HepG2 (cell line): ENCODE measurements around the gene FGF19. TPM values are rescaled to one million over a fixed set of nuclear protein-coding genes. Genes with fewer than 3 reads are reported as not detected.

Source experiments
- ATAC-seq: fragments of 200-7000 bp; cut with Tn5 transposase; 3 replicates; pipeline ENCODE4 v1.9.1; 2020; ENCODE audit warnings: mild to moderate bottlenecking, moderate library complexity
- BruUV-seq: library from RNA; stranded (reverse); fragments of 400-500 nt; replicated peaks from 2 replicates; lab custom pipeline; 2021; lab: Mats Ljungman, UMichigan
- CTCF ChIA-PET: fragments of 300-600 bp; formaldehyde crosslinking; extraction: SDS; loops from one replicate; lab custom pipeline; 2021; ENCODE audit warnings: low total read pairs, inconsistent platforms, low intra/inter-chr PET ratio; lab: Yijun Ruan, JAX
- POLR2A ChIA-PET: fragments of 350-600 bp; sonication (Branson Sonifier 250); formaldehyde crosslinking; loops from one replicate; lab custom pipeline; 2020; ENCODE audit warnings: antibody characterized with exemption, inconsistent platforms; lab: Yijun Ruan, JAX
- DNase-seq: peaks from one replicate; pipeline ENCODE4 v3.0.0-alpha.2; 2015; ENCODE audit warnings: low spot score
- FAIRE-seq: peaks from 3 replicates; lab custom pipeline; 2011; peaks lifted over from hg19 to GRCh38; lab: Jason Lieb, UNC
- H2AFZ ChIP-seq: one replicate; pipeline ENCODE4 v1.6.1; 2011; ENCODE audit warnings: low read length, inconsistent platforms
- H3K27ac ChIP-seq: fragments of 300-600 bp; 3 replicates; pipeline ENCODE4 v1.8.0; 2011; ENCODE audit warnings: mixed run types, mild to moderate bottlenecking, mixed read lengths, low read length, inconsistent platforms; ENCODE audit not compliant: insufficient read depth; ENCODE audit errors: extremely low read length
- H3K27me3 ChIP-seq, 2 experiments: fragments of 200-600 bp in 1 of 2; 2 replicates in 1 of 2; 3 replicates in 1 of 2; pipeline versions ENCODE4 v1.6.0 to v1.8.0; 2011; ENCODE audit warnings: low read length in 2 of 2, mild to moderate bottlenecking in 2 of 2, moderate library complexity in 2 of 2, inconsistent platforms in 1 of 2; ENCODE audit not compliant: insufficient read depth in 2 of 2, control insufficient read depth in 1 of 2
- H3K36me3 ChIP-seq, 2 experiments: fragments of 200-600 bp in 1 of 2; replicated peaks in 1 of 2; 2 replicates in 1 of 2; 3 replicates in 1 of 2; pipeline versions ENCODE4 v1.5.1 to v1.8.0; 2011; ENCODE audit warnings: low read length in 2 of 2, inconsistent platforms in 1 of 2; ENCODE audit not compliant: insufficient read depth in 2 of 2, control insufficient read depth in 1 of 2
- H3K4me1 ChIP-seq: 2 replicates; pipeline ENCODE4 v1.5.1; 2012; ENCODE audit warnings: low read length, inconsistent platforms; ENCODE audit not compliant: insufficient read depth
- H3K4me2 ChIP-seq: 2 replicates; pipeline ENCODE4 v1.6.0; 2011; ENCODE audit warnings: low read depth, low read length, inconsistent platforms
- H3K4me3 ChIP-seq, 3 experiments: fragments of 200-600 bp in 1 of 3; sonication (generic), shearing (Covaris generic) in 1 of 3; replicated peaks in 1 of 3; 2 replicates each; pipeline ENCODE4 v1.5.1; 2011 to 2016; ENCODE audit warnings: low read length in 3 of 3, inconsistent platforms in 2 of 3, low read depth in 2 of 3, mild to moderate bottlenecking in 2 of 3, control low read depth in 1 of 3, mixed read lengths in 1 of 3; ENCODE audit not compliant: insufficient read depth in 1 of 3
- H3K79me2 ChIP-seq: one replicate; pipeline ENCODE4 v1.6.1; 2011; ENCODE audit warnings: low read length, inconsistent platforms; ENCODE audit not compliant: insufficient read depth
- H3K9ac ChIP-seq: 2 replicates; pipeline ENCODE4 v1.6.0; 2011; ENCODE audit warnings: mild to moderate bottlenecking, low read depth, low read length, inconsistent platforms; ENCODE audit not compliant: insufficient read depth
- H3K9me3 ChIP-seq: 2 replicates; pipeline ENCODE4 v1.5.1; 2012; ENCODE audit warnings: mild to moderate bottlenecking, low read length
- H4K20me1 ChIP-seq: 2 replicates; pipeline ENCODE4 v1.6.0; 2011; ENCODE audit warnings: inconsistent platforms, mild to moderate bottlenecking, low read length, moderate library complexity; ENCODE audit not compliant: insufficient read depth
- CHD4 ChIP-seq: fragments of 200-600 bp; sonication (generic); IDR thresholded peaks from 2 replicates; pipeline ENCODE4 v1.7.0; 2017; ENCODE audit warnings: mild to moderate bottlenecking, low read length, borderline replicate concordance
- FOSL2 ChIP-seq: sonication (generic); formaldehyde crosslinking; IDR thresholded peaks from 2 replicates; pipeline ENCODE4 v1.4.0; 2020; ENCODE audit warnings: missing genetic modification reagents
- JUN ChIP-seq: sonication (generic); formaldehyde crosslinking; IDR thresholded peaks from 2 replicates; pipeline ENCODE4 v1.4.0; 2020; ENCODE audit warnings: mild to moderate bottlenecking, missing genetic modification reagents
- JUND ChIP-seq: sonication (generic); formaldehyde crosslinking; IDR thresholded peaks from 2 replicates; pipeline ENCODE4 v1.8.0; 2022; ENCODE audit warnings: mild to moderate bottlenecking, missing genetic modification reagents
- MAFK ChIP-seq, 2 experiments: IDR thresholded peaks in 1 of 2; conservative IDR thresholded peaks in 1 of 2; 2 replicates each; pipeline ENCODE4 v1.6.1; 2011; ENCODE audit warnings: improper control_type of control experiment in 2 of 2, low read length in 2 of 2
- NFE2L2 ChIP-seq: fragments of 150-350 bp; IDR thresholded peaks from 2 replicates; pipeline ENCODE4 v1.6.1; 2014; ENCODE audit warnings: low read length
- NR2F1 ChIP-seq, 2 experiments: fragments of 450-650 bp in 1 of 2; formaldehyde crosslinking in 1 of 2; IDR thresholded peaks; 2 replicates each; pipeline versions ENCODE4 v1.5.0 to v1.6.1; 2016 to 2020; ENCODE audit warnings: mild to moderate bottlenecking in 1 of 2, missing compliant biosample characterization in 1 of 2, missing genetic modification reagents in 1 of 2, moderate library complexity in 1 of 2
- NR2F6 ChIP-seq, 2 experiments: IDR thresholded peaks; 2 replicates each; pipeline ENCODE4 v1.6.1; 2016; ENCODE audit warnings: antibody characterized with exemption in 1 of 2, mild to moderate bottlenecking in 1 of 2
- ONECUT2 ChIP-seq: sonication (generic); formaldehyde crosslinking; IDR thresholded peaks from 2 replicates; pipeline ENCODE4 v1.4.0; 2020; ENCODE audit warnings: missing genetic modification reagents
- POLR2G ChIP-seq: fragments of 200-400 bp; formaldehyde crosslinking; IDR thresholded peaks from 2 replicates; pipeline ENCODE4 v1.6.1; 2018; ENCODE audit warnings: mild to moderate bottlenecking, low read depth, low read length, moderate library complexity
- SALL1 ChIP-seq: sonication (generic); formaldehyde crosslinking; IDR thresholded peaks from 2 replicates; pipeline ENCODE4 v1.8.0; 2022; ENCODE audit warnings: mild to moderate bottlenecking, missing genetic modification reagents
- SOX6 ChIP-seq, 2 experiments: fragments of 450-650 bp in 1 of 2; sonication (generic) in 1 of 2; formaldehyde crosslinking in 1 of 2; IDR thresholded peaks; 2 replicates each; pipeline versions ENCODE4 v1.4.0 to v1.6.1; 2017 to 2020; ENCODE audit warnings: antibody characterized with exemption in 1 of 2, mild to moderate bottlenecking in 1 of 2, missing genetic modification reagents in 1 of 2
- STAT6 ChIP-seq: sonication (generic); formaldehyde crosslinking; IDR thresholded peaks from 2 replicates; pipeline ENCODE4 v1.4.0; 2020; ENCODE audit warnings: missing genetic modification reagents, mild to moderate bottlenecking, borderline replicate concordance
- ZNF3 ChIP-seq: IDR thresholded peaks from 2 replicates; pipeline ENCODE4 v1.7.0; 2017; ENCODE audit warnings: inconsistent platforms
- ZNF333 ChIP-seq: sonication (generic); formaldehyde crosslinking; IDR thresholded peaks from 2 replicates; pipeline ENCODE4 v1.4.0; 2020; ENCODE audit warnings: mild to moderate bottlenecking, missing genetic modification reagents, borderline replicate concordance
- ZNF598 ChIP-seq: sonication (generic); formaldehyde crosslinking; IDR thresholded peaks from 2 replicates; pipeline ENCODE4 v1.5.1; 2020; ENCODE audit warnings: mild to moderate bottlenecking, missing genetic modification reagents, borderline replicate concordance
- WGBS: methylation state at CpG from one replicate; pipeline ENCODE4 v1.1.6; 2017; ENCODE audit warnings: low lambda C conversion rate; 5-methylcytosine and 5-hydroxymethylcytosine counted together
- in situ Hi-C: cut with HindIII; loops from 2 replicates; pipeline ENCODE4 v1.10.0; 2017; ENCODE audit warnings: low pct_unique_long_range_greater_than_20kb; ENCODE audit not compliant: extremely low pct_ligation_motif_present
- intact Hi-C: fragments of 100-400 bp; cut with micrococcal nuclease; formaldehyde crosslinking; loops from one replicate; pipeline ENCODE4 v1.10.0; 2022; ENCODE audit not compliant: unreplicated experiment
- polyA plus RNA-seq, 8 experiments: library from polyadenylated mRNA; depleted of rRNA in 3 of 8; stranded (reverse) in 7 of 8; unstranded in 1 of 8; fragments of >200 nt; fragmentation: Illumina TruSeq in 4 of 8; extraction: Trizol in 4 of 8; gene quantifications; 2 replicates each; pipeline versions ENCODE4 v1.2.1 to v1.2.3, GENCODE V29; 2011 to 2016; ENCODE audit warnings: low read depth in 4 of 8, missing spikeins in 1 of 8, mixed read lengths in 1 of 8; ENCODE audit not compliant: insufficient read depth in 1 of 8
- total RNA-seq, 5 experiments: library from RNA; depleted of rRNA; stranded (reverse); fragments of >200 nt; fragmentation: Illumina TruSeq; extraction: Trizol; gene quantifications; 2 replicates each; pipeline ENCODE4 v1.2.3, GENCODE V29; 2016; ENCODE audit warnings: low read depth in 1 of 5
- TF ChIP-seq, protein P1 (sequence below): sonication (generic); formaldehyde crosslinking; IDR thresholded peaks from 2 replicates; pipeline ENCODE4 v1.9.0; 2022; ENCODE audit warnings: low read depth, missing genetic modification reagents
- TF ChIP-seq, protein P2 (sequence below): sonication (generic); formaldehyde crosslinking; IDR thresholded peaks from 2 replicates; pipeline ENCODE4 v1.4.0; 2020; ENCODE audit warnings: missing genetic modification reagents

Gene FGF19
- total and polyA plus RNA-seq, 2 of the 13 experiments (the other 11 are each of a cell fraction or from before 2014, with no cell fraction given): 0.07 TPM; not detected in 1

GRCh38 chr11:69689484-69690319 lies 14.1 kb downstream of the FGF19 start:
- Histone ChIP-seq H3K27ac (peak overlapping the region; percentile 54), H3K36me3 (no peaks in the 10 kb centered on the region), H3K4me1 (peaks cover 47% of the 10 kb centered on the region), H3K4me2 (no peak overlapping the region), H3K79me2 (no peaks in the 10 kb centered on the region), H3K9me3 (no peaks in the 10 kb centered on the region), H4K20me1 (no peaks in the 10 kb centered on the region), H3K4me3 (no peak overlapping the region), H2AFZ (no peak overlapping the region), H3K27me3 (peaks cover 2 to 12% of the 10 kb centered on the region in 2 experiments; a peak in 2 of 5 replicates), H3K9ac (no peak overlapping the region)
- POLR2A ChIA-PET: no interaction called here
- intact Hi-C loops (loop anchor here (5.0 kb wide), 1 partner anchor 153 kb away; no protein-coding TSS in a partner anchor), in situ Hi-C loops (loop anchor here (5.0 kb wide), 2 partner anchors 113 to 198 kb away; no protein-coding TSS in a partner anchor)
- 84% methylated on average over 5 of the region's 5 CpGs for WGBS
- CTCF ChIA-PET: no interaction called here
- ATAC-seq: peak; percentile 13; the same call in 1 of the 3 replicates
- no TSS peak for BruUV-seq
- no peak for DNase-seq
- FAIRE-seq: no peak
- TF ChIP-seq NR2F6 (IDR thresholded peaks at IDR 0.05) (0 out of 2 replicates have a peak, but pooled peaks have one; percentile 12), NR2F6 (CRISPR knock-in tag; IDR thresholded peaks at IDR 0.05) (no peak), SOX6 (IDR thresholded peaks at IDR 0.05) (no peak), SOX6 (CRISPR knock-in tag; IDR thresholded peaks at IDR 0.05) (peak; percentile 28; the same call in 1 of the 2 replicates), ZNF598 (CRISPR knock-in tag) (no peak), FOSL2 (CRISPR knock-in tag) (peak; percentile 47; the same call in 1 of the 2 replicates), ONECUT2 (CRISPR knock-in tag) (peak; percentile 85), STAT6 (no peak), CHD4 (no peak), JUND (CRISPR knock-in tag) (peak; percentile 69), POLR2G (no peak), NR2F1 (CRISPR knock-in tag; IDR thresholded peaks at IDR 0.05) (0 out of 4 replicates have a peak, but pooled peaks of 1 of the 2 experiments have one; percentile 11), MAFK (conservative IDR thresholded peaks at IDR 0.05 in 1 of 2, IDR thresholded peaks at IDR 0.05 in 1 of 2; ENCODE audit: low read length in 2 of 2) (peak in 1 of 2 experiments; percentile 1; a peak in 1 of 4 replicates), NFE2L2 (peak; percentile 80), JUN (peak; percentile 87), SALL1 (CRISPR knock-in tag) (peak; percentile 18; the same call in 1 of the 2 replicates), ZNF333 (peak; percentile 98), ZNF3 (CRISPR knock-in tag) (no peak)
- TF ChIP-seq, protein P1, sequence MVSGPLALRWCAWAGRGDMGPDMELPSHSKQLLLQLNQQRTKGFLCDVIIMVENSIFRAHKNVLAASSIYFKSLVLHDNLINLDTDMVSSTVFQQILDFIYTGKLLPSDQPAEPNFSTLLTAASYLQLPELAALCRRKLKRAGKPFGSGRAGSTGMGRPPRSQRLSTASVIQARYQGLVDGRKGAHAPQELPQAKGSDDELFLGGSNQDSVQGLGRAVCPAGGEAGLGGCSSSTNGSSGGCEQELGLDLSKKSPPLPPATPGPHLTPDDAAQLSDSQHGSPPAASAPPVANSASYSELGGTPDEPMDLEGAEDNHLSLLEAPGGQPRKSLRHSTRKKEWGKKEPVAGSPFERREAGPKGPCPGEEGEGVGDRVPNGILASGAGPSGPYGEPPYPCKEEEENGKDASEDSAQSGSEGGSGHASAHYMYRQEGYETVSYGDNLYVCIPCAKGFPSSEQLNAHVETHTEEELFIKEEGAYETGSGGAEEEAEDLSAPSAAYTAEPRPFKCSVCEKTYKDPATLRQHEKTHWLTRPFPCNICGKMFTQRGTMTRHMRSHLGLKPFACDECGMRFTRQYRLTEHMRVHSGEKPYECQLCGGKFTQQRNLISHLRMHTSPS (CRISPR knock-in tag): no peak
- TF ChIP-seq, protein P2, sequence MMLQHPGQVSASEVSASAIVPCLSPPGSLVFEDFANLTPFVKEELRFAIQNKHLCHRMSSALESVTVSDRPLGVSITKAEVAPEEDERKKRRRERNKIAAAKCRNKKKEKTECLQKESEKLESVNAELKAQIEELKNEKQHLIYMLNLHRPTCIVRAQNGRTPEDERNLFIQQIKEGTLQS: 0 out of 2 replicates have a peak, but pooled peaks have one; percentile 8
